HG03064 (cell line): Measurements from ENCODE around the gene TOLLIP.

ENCODE experiments used
- ATAC-seq: cut with Tn5 transposase; IDR thresholded peaks from one replicate; pipeline ENCODE4 v1.9.1; 2021; ENCODE audit warnings: low read depth; ENCODE audit not compliant: unreplicated experiment

The TOLLIP gene

DNA sequence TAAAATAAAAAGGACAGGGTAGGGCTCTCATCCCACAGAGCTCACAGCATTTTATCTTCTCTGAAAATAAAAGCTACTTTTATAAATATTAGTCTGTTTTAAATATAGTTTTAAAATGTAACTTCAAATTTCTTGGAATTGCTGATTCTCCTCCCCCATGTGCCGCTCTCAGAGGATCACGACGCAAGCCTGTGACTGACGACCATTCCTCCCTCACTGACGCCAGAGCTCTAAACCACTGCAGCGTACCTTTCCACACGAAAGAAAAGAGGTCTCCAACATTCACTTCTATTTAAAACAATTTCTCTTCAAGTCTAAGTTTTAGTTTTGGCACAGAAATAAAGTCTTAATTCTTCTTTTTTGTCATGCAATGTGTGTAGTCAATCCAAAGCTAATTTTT is 9.3 kb downstream of the TOLLIP start:
- no peak for ATAC-seq

GRCh38 chr11:1299621-1300020 is 9.8 kb downstream of the TOLLIP start:
- no peak for ATAC-seq

DNA sequence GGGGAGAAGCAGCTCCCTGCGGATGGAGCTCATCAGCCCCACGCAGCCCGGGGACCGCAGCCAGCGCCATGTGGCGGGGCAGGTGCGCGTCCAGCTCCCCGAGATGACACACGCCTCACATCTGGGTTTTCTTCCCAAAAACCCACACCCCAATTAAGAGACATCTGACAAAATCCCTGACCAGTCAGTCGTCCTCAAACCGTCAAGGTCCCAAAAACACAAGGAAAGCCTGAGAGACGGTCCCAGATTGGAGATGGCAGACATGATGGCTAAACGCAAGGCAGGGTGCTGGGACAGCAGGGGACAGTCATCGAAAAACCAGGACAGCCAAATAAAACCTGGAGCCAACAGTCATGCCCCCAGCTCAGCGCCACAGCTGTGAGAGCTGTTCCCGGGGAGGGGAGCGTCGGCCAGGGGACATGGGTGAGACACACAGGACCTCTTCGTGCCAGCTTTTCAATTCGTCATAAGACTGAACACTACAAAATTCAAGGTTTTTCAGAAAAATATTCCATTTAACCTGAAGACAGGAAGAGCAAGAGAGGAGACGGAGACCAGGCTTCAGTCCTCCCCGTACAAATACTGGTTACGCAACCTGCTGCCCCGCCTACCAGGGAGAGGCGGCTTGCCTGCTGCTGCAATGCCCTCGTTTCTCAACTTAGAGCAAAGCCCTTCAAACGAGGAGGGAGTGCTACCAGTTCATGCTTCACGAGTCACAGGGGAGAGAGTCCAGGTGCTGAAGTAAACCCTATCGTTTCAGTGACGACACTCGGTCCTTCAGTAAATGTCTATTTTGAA is 10.5 kb downstream of the TOLLIP start:
- no peak for ATAC-seq

GRCh38 chr11:1297576-1298473 is 11.6 kb downstream of the TOLLIP start:
- no peak for ATAC-seq

- no peak for ATAC-seq
Measured at GRCh38 chr11:1297011-1297575, 12.3 kb downstream of the TOLLIP start.

- no peak for ATAC-seq
Measured at GRCh38 chr11:1296287-1296686, 13.1 kb downstream of the TOLLIP start.

DNA sequence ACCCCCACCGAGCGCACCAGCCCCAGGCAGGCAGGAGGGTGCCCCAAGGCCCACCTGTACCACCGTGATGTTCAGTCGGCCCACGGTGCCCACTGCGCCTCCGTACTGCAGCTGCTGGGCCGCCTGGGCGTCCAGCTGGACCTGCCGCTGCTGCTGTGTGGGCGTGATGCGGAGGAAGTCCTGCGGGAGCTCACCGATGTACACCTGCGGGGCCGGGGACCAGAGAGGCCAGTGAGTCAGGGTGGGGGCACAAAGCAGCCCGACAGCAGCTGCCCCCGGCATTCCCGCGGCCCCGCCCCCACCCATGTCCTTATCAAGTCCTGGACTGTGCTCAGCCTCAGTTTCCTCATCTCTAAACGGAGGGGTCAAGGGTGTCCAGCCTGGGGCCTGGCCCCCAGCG is 13.8 kb downstream of the TOLLIP start:
- ATAC-seq, result no peak

DNA sequence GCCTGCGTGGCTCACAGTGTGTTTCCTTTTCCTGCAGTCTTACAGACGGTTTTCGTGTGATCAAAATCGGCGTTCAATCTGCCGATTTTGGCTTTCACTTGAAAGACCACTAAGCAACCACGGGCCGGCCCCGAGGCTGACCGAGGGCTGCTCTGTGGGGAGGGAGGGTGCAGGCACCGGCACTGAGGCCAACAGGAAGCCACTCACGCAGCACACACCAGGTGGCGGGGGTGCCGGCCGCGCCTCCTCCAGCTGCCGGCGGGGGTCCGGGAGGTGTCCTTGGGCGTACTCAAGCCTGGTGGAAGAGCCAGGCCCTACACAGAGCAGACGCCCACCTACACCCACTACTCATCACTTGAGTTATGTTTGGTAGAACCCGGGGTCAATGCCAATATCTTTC is 14.3 kb downstream of the TOLLIP start:
- ATAC-seq, result no peak

DNA sequence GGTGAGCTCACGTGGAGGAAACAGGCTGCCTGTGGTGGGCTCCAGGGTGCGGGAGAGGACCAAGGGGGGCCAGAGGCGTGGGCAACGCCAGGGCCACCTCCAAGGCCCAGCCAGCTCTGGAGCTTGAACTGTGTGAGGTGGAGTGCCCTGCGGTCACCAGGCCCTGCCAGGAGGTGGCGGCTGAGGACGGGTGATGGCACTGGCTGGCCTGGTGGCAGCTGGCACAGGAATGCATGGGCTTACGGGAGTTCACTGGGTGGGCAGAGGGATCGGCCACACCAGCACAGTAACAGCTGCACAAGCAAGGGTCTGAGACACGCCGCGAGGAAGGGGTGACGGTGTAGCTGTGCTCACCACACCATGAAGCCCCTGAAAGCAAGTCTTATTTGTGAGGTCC is 15.8 kb downstream of the TOLLIP start:
- ATAC-seq, result no peak

GRCh38 chr11:1292644-1293618 is 16.5 kb downstream of the TOLLIP start:
- ATAC-seq, result no peak

DNA sequence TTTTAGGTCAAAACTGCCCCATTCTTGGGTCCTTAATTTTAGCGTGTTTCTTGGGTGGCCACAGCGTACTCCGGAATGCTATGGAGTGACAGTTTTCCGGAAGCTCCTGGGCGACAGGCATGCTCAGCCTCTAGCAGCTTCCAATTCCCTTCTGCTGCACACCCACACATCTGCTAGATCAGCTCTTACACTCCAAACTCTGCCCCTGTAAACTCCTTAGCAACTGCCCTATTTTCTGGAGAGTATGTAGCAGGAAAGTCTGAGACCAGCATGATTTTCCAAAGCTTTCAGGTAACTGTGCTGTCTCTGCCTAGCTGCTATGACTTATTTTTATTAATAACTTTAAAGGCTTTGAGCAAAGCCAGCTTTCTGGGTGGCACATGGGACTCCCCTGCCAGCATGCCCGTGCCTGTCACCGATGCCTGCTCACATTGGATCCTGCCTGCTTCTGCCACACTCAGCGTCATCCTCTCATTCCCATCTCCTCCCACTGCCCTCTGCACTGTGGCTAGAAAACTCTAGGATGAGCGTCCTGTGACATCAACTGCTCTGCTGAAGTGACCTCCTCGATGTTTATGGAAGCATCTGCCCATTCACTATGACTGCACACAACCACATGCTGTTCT is 17.3 kb downstream of the TOLLIP start:
- ATAC-seq, result no peak

DNA sequence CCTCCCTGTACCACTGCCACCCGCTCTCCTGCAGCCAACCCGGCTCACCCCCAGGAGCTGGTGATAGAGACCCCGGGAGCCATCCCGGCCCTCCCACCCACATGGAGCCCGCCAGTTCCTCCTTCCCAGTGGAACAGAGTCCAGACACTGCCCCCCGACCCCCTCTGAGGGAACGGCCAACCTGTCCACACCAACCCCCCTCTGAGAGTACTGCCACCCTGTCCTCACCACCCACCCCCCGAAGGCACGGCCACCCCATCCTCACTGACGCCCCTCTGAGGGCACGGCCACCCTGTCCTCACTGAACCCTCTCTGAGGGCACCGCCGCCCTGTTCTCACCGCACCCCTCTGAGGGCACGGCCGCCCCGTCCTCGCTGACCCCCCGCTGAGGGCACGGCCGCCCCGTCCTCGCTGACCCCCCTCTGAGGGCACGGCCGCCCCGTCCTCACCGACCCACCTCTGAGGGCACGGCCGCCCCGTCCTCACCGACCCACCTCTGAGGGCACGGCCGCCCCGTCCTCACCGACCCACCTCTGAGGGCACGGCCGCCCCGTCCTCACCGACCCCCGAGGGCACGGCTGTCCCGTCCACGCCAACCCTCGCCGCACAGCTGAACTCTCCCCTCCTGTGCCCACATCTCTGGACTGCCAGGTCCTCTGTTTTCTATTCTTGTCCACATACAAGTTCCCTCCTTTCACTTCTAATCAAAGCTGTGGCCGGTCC is 18.0 kb downstream of the TOLLIP start:
- ATAC-seq, result no peak

- no peak for ATAC-seq
Measured at GRCh38 chr11:1290052-1291040, 19.1 kb downstream of the TOLLIP start.

- no peak for ATAC-seq
Measured at GRCh38 chr11:1289211-1289935, 20.1 kb downstream of the TOLLIP start.

DNA sequence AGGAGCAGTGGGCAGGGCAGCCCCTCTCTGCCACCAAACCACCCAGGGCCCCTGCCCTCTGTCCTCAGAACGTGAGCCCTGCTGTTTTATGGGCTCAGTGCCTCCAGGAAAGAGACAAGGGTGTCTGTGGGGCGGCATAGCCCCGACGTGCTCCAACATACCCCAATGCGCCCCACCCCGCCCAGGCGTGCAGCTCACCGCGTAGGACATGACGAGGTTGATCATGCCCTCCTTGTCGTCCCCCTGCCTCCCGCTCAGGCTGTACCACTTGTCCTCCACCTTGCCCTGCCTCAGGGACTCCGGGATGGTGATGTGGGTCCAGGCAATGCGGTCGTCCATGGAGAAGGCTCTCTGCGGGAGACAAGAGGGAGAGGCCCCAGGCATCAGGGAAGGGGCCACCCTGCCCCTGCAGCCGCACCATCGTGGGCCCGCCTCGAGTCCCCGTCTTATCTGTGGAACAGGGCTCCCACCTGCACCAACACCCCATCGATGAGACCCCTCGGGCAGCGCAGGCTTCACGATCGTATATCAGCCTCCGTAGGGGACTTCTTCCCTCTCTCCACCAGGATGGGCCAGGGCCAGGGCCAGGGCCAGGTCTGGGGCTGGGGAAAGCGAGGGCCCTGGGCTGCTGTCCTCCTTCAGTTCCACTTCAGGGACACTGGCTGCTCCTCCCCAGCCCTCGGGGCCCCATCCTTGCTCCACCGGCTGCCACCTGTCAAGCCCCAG is 20.8 kb downstream of the TOLLIP start:
- no peak for ATAC-seq

- no peak for ATAC-seq
Measured at GRCh38 chr11:1287928-1288327, 21.5 kb downstream of the TOLLIP start.

DNA sequence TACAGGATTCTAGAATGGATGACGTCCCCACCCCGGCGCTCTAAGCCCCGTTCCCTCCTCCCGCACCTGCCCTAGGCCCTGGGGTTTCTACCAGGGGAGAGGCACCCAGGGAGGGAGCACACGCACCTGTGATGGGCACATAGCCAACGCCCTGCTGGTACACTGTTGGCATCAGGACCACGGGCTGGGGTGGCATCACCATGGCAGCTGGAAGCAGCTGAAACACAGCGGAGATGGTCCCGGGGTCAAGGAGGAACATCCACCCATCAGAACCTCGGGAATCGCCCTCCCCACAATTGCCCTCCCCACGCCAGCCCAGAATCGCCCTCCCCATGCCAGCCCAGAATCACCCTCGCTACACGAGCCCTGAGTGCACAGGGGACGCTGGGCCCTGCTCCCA is 23.6 kb downstream of the TOLLIP start:
- no peak for ATAC-seq
